NCI-H2029 treated with DMSO at 0.1 percent for 48 hours (cell line): ENCODE data around the gene CSF2RB.

Experiments
- DNase-seq: peaks from one replicate; lab custom pipeline; 2025; lab: John Stamatoyannopoulos, UW

CSF2RB gene

DNA sequence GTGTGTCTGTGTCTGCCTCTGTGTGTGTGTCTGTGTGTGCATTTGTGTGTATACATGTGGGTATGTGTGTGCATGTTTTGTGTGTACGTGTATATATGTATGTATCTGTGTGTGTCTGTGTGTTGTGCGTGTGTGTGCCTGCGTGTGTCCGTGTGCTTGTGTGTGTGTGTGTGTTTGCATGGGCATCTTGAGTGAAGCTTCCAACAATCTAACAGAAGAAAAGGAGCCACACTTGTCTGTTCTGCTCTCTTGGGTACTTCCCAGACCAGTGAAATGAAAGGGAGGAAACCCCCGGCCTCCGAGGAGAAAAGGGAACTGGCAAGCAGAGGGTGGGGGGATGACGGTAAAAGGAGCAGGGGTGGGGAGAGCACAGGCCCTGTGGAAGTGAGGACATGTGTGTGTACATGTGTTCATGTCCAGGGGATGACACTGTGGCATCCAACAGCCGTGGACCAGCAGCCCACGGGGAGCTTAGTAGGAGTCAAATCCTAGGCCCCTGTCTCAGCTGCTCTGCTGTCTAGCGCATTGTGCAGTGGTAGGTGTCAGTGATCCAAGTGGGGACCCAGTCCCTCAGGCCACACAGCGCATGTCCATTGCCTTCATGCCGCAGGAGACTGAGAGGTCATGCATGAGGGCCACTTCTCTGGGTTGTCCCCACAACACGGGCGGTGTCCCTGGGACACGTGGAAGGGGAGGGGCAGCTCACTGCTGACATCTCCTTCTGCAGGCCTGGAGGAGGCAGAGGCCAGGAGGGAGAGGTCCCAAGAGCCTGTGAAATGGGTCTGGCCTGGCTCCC is 8.1 kb downstream of the CSF2RB start:
- no peak for DNase-seq

DNA sequence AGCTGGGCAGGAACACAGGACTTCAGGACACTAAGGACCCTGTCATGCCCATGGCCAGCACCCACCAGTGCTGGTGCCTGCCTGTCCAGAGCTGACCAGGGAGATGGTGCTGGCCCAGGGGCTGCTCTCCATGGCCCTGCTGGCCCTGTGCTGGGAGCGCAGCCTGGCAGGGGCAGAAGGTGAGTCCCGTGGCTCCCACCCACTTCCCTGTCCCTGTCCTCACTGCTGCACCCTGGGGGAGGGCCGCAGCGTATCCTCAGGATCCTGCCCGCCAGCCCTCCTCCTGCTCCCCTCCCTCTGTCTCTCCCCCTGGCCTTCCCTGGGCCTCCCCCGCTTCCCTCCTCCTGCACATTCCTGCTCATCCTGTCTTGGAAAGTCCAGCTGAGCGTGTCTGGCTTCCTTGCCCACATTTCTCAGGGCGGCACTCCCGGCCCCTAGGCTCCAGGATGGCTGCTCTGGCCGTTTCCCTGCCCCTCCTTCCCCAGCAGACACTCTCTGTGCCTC is 8.7 kb downstream of the CSF2RB start:
- DNase-seq: no peak

DNA sequence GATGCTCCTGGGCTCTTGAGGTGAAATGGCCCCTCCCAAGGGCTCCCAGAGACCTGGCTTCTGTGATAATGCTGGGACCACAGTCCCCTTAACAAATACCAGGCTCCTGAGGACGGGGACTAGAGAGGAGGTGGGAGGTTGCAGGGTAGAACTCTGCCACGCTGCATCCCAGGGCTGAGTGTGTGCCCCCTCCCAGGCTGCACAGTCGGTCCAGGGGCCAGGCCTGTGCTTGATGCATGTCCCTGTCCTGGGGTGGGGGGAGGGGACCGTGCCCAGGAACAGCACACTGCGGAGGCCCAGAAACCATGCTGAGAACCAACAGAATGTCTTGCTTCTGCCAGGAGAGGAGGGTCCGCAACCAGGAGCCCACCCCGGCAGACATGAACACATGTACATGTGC is 9.3 kb downstream of the CSF2RB start:
- DNase-seq: no peak

DNA sequence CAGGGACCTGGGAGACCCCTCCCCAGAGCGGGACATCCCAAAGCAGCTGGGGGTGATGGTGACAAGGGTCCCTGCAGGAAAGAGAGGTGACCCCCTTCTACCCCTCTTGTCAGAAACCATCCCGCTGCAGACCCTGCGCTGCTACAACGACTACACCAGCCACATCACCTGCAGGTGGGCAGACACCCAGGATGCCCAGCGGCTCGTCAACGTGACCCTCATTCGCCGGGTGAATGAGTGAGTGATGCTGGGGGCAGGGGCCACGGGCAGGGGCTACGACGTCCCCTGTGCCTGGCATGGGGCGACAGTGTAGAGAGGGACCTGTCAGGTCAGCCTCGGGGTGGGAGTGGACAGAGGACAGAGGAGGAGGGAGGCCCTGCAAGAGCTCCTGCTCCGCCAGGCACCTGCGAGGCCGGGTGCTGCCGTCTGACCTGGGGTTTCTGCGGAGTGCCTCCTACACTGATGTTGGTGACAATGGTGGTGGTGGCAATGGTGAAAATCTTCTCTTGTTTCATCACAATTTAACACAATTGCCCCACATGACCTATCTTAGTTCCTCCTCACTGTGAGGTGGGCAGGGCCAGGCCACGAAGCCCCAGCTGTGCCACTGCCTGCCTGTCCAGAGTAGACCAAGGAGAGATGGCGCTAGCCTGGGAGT is 9.8 kb downstream of the CSF2RB start:
- no peak for DNase-seq

DNA sequence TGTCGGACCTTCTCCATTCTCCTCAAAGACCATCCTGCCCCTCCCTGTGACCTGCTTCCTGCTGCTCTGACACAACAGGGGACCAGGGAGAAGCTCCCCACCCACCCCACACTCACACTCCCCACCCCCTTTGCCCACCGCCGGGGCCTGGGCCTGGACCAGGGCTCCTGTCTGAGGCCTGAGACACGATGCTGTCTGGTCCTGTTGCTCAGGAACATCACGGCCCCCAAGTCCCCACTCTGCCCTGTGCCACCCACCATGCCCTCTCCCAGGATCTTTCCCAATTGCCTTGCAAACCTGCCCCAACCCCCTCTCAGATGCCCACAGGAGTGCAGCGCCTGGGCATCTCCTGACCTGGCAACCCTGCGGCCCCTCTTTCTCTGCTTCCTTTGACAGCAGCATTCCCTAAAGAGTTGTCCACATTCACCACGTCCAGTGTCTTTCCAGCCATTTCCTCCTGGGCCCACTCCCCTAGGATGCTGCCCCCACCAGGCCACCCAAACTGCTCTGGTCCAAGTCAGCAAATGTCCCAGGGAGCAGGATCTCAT is 10.8 kb downstream of the CSF2RB start:
- DNase-seq: no peak

GRCh38 chr22:36925388-36926290 is 12.2 kb downstream of the CSF2RB start:
- DNase-seq: no peak

DNA sequence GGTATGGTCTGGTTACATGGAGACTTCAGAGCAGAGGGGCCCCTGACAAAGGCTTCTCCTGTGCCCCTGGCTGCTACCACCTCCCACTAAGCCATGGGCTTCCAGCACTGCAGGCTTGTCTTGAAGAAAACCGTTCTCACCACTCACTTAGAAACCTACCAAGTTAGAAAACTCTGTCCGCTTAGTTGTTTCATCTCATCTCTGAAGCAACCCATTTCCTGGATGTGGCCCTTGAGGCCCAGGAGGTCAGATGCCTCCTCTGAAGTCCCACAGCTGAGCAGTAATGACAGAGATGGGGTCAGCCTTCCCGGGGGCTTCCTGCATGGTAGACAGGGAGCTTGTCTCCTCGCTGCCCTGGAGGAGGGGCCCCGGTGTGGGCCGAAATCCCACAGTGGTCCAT is 12.9 kb downstream of the CSF2RB start:
- no peak for DNase-seq

DNA sequence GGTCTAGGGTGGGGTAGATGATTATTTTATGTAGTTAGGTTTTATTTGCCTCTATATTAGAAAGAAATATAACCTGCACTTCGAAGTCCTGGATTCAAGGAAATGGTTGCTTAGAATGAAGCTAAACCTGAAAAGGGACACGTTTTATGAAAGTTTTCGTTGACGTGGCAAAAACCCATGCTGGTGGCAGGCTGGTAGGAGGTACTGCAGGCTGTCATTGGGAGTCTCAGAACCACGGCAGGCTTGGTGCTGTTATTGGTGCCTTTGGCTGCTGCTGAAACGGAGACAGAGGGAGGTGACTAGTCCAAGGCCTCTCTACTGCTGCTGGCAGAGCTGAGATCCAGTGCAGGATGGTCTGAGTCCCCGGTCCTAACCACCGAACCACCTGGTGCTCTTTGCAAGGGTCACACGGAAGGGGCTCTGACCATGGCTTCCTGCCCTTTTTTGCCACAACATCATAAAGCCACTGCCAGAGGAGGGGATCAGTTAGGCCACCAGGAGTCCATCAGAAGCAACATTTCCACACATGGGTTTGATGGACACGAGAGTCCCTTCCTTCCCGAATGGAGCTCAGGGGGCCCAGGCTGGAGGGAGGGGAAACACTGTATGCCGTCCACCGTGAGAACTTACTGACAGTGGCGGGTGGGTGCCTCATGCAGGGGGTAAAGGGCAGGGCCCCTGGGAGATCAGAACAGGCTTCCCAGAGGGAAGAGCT is 13.4 kb downstream of the CSF2RB start:
- no peak for DNase-seq

- no peak for DNase-seq
Measured at GRCh38 chr22:36927671-36928070, 14.2 kb downstream of the CSF2RB start.

DNA sequence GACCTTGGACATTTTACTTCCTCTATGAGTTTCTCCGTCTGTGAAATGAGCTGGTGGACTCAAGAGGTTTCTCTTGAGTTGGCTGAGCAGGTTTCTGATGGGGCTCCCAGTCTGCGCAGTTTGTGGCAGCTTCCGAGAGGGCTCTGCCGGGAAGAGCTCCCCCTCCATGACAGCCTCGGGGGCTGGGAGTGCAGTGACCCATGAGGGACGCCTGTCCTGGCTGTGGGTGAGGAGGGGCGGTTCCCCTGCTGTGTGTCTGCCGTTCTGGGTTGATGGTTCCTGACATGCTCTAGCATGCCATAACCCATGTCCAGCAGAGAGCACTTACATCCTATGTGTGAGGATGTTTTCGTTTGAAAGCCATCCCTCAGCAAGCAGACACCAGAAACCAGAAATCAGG is 14.8 kb downstream of the CSF2RB start:
- DNase-seq: no peak

DNA sequence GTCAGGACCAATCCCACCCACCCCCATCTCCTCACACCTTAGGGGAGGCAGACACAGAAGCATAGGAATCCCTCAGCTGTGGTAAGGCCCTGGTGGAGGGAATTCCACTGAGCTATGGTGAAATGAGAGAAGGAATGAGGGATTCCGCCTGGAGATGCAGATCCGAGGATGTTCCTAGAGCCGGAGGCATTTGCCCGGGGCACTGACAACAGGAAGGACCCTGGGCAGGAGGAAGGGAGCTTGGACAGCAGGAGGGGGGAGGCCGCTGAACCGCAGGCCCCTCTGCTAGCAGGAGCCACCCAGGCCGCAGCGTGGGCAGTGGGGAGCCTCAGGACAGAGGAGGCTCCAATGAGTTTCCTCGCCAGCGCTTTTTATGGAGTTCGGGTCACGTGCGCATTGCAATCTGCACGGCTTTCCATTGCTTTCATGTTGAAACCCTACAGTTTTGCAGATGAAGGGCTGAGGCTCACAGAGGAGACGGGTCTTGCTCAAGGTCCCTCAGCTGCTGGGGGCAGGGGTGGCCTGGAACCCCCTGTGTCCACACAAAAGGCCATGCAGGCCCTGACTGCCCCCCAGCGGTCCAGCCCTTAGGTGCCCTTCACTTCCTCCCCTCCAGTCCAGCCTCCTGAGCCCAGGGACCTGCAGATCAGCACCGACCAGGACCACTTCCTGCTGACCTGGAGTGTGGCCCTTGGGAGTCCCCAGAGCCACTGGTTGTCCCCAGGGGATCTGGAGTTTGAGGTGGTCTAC is 15.5 kb downstream of the CSF2RB start:
- no peak for DNase-seq

DNA sequence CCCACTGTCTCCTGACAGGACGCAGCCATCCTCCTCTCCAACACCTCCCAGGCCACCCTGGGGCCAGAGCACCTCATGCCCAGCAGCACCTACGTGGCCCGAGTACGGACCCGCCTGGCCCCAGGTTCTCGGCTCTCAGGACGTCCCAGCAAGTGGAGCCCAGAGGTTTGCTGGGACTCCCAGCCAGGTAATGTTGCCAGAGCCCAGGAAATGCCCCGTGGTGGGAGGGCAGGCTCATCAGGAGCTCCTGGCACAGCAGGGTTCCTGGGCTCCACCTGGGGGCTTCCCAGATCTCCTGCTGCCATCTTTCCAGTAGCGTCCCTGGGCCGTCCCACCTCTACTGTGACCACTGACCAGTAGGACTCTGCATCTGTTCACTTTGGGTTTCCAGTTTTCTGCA is 16.2 kb downstream of the CSF2RB start:
- DNase-seq: no peak

GRCh38 chr22:36930041-36930935 is 16.9 kb downstream of the CSF2RB start:
- no peak for DNase-seq

DNA sequence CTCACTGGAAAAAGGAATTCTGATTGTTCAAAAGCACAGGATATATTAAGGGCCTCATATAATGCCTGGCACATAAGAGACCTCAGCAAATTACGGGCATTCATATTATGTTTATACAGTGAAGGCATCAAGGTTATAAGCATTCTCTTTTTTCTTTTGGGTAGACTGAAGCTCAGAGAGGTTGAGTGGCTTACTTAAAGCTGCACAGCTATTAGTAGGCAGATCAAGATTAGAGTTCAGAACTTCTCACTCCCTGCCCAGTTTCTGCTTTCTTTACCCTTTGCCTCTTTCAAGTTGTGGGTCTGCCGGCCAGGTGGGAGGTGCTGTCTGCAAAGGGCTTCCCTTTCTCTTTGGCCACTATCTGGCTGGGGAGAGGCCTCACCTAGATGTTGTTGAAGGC is 18.0 kb downstream of the CSF2RB start:
- no peak for DNase-seq

DNA sequence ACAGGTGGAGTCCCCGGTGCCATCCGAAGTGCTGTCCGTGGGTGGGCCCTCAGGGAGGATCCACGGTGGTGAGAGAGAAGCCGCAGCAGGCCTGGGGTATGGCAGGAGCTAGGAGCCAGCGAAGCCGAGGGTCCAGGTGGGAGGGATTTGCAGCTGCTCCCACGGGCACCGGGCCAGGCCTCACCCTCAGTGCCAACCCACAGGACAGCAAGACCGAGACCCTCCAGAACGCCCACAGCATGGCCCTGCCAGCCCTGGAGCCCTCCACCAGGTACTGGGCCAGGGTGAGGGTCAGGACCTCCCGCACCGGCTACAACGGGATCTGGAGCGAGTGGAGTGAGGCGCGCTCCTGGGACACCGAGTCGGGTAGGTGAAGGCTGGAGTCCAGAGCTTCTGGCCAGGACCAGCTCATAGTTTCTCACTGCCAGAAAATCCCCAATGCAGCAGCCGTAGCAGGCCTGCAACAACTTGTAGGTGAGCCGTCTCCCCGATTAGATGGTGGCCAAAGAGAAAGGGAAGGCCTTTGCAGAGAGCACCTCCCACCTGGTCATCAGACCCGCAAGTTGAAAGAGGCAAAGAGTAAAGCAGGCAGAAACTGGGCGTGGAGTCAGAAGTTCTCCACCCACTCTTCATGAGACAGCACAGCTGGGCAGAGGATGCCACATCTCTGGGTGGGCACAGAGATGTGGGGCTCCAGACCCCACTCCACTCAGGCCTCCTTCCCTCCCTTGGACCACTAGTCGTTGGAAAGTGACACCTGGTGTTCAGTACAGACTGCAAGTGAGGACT is 20.4 kb downstream of the CSF2RB start:
- DNase-seq: no peak

GRCh38 chr22:36934418-36935312 is 21.2 kb downstream of the CSF2RB start:
- DNase-seq: no peak

DNA sequence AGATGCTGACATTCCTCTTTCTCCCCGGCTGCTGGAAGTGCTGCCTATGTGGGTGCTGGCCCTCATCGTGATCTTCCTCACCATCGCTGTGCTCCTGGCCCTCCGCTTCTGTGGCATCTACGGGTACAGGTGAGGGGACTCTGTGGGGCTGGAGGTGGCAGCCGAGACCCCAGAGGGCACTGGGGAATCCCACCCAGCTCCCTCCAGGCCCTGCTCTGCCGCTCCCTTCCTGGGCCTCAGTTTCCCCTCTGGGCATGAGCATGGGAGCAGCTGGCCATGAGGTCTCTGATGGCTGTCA is 21.8 kb downstream of the CSF2RB start:
- no peak for DNase-seq

DNA sequence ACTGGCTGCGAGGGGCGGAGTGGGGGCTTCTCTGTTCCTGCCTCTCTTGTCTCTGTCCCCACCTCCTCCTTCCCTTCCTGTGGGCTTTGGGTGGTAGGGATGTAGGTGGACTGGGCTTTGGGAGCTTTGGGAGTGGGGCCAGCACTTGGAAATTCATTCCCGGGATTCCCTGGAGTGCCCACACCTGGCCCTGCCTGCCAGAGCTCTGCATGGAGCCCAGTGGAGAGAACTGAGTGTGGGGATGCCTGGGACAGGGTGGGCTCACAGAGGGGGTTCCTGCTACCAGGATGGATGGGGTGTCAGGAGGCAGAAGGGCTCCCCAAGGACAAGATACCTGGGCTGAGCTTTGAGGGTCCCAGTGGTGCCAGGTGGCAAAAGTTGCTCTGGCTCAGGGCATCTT is 22.3 kb downstream of the CSF2RB start:
- DNase-seq: no peak
